Measurements from ENCODE around the gene NXNL1. TPM values are rescaled to one million over a fixed set of nuclear protein-coding genes. Genes with fewer than 3 reads are reported as not detected.

The NXNL1 gene
- total and polyA plus RNA-seq, 9 of the 15 experiments (the other 6 are each of a cell fraction or from before 2014, with no cell fraction given): not detected

DNA sequence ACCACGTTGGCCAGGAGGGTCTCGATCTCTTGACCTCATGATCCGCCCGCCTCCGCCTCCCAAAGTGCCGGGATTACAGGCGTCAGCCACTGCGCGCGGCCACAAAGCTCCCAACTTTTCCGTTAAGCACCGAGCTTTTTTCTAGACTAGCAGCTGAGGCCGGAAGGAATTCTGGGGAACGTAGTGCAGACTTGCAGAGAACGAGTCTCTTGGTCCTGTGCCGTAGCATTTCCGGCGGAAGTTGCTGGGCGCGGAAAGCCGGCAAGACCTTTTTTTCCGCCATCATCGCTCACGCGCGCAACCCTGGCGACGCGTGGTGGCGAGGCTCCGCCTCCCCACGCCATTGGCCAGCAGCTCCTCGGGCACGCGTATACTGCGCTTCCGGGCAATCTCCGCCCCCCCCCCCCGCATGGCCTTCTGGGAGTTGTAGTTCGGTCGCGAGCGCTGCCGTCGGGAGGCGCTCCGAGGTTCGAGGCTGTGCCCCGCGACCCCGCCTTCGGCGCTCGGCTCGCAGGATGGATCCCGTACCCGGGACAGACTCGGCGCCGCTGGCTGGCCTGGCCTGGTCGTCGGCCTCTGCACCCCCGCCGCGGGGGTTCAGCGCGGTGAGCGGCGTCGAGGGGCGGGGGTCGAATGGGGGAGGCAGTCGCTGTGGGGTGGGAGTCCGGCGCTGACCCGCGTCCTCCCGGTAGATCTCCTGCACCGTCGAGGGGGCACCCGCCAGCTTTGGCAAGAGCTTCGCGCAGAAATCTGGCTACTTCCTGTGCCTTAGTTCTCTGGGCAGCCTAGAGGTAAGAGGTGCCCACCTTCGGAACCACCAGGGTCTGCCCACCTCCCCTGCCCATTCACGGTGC lies 40.9 kb downstream of the NXNL1 start, which contains the start of gene MVB12A (continued):
- TF ChIP-seq, protein P1, sequence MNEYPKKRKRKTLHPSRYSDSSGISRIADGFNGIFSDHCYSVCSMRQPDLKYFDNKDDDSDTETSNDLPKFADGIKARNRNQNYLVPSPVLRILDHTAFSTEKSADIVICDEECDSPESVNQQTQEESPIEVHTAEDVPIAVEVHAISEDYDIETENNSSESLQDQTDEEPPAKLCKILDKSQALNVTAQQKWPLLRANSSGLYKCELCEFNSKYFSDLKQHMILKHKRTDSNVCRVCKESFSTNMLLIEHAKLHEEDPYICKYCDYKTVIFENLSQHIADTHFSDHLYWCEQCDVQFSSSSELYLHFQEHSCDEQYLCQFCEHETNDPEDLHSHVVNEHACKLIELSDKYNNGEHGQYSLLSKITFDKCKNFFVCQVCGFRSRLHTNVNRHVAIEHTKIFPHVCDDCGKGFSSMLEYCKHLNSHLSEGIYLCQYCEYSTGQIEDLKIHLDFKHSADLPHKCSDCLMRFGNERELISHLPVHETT (CRISPR knock-in tag; conservative IDR thresholded peaks at IDR 0.05 in 1 of 2, IDR thresholded peaks at IDR 0.05 in 1 of 2): peak in 1 of 2 experiments; percentile 67; a peak in 2 of 4 replicates
- TF ChIP-seq, protein P2, sequence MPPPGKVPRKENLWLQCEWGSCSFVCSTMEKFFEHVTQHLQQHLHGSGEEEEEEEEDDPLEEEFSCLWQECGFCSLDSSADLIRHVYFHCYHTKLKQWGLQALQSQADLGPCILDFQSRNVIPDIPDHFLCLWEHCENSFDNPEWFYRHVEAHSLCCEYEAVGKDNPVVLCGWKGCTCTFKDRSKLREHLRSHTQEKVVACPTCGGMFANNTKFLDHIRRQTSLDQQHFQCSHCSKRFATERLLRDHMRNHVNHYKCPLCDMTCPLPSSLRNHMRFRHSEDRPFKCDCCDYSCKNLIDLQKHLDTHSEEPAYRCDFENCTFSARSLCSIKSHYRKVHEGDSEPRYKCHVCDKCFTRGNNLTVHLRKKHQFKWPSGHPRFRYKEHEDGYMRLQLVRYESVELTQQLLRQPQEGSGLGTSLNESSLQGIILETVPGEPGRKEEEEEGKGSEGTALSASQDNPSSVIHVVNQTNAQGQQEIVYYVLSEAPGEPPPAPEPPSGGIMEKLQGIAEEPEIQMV (tag; conservative IDR thresholded peaks at IDR 0.05; ENCODE audit: low read depth): no peak
- TF ChIP-seq JUNB (CRISPR knock-in tag; conservative IDR thresholded peaks at IDR 0.05): no peak
- TF ChIP-seq NR2C1 (IDR thresholded peaks at IDR 0.05): peak; percentile 69; the same call in 1 of the 2 replicates
- peak; percentile 83 for TF ChIP-seq NR2C1 (tag; IDR thresholded peaks at IDR 0.05)
- TF ChIP-seq PHF8 (IDR thresholded peaks at IDR 0.05; ENCODE audit: borderline replicate concordance, low read length): peak; percentile 65; the same call in 1 of the 2 replicates
- peak; percentile 58 to 70 for TF ChIP-seq SIX5 (IDR thresholded peaks at IDR 0.05; ENCODE audit: borderline replicate concordance in 1 of 2, insufficient read depth in 1 of 2, low read depth in 1 of 2, low read length in 2 of 2)
- peak; percentile 98 for TF ChIP-seq POLR2AphosphoS2 (IDR thresholded peaks at IDR 0.05; ENCODE audit: low read length)
- TF ChIP-seq, protein P3, sequence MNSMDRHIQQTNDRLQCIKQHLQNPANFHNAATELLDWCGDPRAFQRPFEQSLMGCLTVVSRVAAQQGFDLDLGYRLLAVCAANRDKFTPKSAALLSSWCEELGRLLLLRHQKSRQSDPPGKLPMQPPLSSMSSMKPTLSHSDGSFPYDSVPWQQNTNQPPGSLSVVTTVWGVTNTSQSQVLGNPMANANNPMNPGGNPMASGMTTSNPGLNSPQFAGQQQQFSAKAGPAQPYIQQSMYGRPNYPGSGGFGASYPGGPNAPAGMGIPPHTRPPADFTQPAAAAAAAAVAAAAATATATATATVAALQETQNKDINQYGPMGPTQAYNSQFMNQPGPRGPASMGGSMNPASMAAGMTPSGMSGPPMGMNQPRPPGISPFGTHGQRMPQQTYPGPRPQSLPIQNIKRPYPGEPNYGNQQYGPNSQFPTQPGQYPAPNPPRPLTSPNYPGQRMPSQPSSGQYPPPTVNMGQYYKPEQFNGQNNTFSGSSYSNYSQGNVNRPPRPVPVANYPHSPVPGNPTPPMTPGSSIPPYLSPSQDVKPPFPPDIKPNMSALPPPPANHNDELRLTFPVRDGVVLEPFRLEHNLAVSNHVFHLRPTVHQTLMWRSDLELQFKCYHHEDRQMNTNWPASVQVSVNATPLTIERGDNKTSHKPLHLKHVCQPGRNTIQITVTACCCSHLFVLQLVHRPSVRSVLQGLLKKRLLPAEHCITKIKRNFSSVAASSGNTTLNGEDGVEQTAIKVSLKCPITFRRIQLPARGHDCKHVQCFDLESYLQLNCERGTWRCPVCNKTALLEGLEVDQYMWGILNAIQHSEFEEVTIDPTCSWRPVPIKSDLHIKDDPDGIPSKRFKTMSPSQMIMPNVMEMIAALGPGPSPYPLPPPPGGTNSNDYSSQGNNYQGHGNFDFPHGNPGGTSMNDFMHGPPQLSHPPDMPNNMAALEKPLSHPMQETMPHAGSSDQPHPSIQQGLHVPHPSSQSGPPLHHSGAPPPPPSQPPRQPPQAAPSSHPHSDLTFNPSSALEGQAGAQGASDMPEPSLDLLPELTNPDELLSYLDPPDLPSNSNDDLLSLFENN (IDR thresholded peaks at IDR 0.05; ENCODE audit: low read depth in 2 of 2, low read length in 2 of 2): no peak
- TF ChIP-seq FOS (IDR thresholded peaks at IDR 0.05; ENCODE audit: extremely low read depth, insufficient read length): peak; percentile 22
- TF ChIP-seq, protein P4, sequence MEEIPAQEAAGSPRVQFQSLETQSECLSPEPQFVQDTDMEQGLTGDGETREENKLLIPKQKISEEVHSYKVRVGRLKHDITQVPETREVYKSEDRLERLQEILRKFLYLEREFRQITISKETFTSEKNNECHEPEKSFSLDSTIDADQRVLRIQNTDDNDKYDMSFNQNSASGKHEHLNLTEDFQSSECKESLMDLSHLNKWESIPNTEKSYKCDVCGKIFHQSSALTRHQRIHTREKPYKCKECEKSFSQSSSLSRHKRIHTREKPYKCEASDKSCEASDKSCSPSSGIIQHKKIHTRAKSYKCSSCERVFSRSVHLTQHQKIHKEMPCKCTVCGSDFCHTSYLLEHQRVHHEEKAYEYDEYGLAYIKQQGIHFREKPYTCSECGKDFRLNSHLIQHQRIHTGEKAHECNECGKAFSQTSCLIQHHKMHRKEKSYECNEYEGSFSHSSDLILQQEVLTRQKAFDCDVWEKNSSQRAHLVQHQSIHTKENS (CRISPR knock-in tag; IDR thresholded peaks at IDR 0.05): no peak
- no peak for TF ChIP-seq SP2 (IDR thresholded peaks at IDR 0.05; ENCODE audit: extremely low read depth, low read depth, low read length, poor library complexity, severe bottlenecking)
- TF ChIP-seq, protein P5, sequence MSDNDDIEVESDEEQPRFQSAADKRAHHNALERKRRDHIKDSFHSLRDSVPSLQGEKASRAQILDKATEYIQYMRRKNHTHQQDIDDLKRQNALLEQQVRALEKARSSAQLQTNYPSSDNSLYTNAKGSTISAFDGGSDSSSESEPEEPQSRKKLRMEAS (CRISPR knock-in tag; IDR thresholded peaks at IDR 0.05): peak; percentile 82
- TF ChIP-seq, protein P6, sequence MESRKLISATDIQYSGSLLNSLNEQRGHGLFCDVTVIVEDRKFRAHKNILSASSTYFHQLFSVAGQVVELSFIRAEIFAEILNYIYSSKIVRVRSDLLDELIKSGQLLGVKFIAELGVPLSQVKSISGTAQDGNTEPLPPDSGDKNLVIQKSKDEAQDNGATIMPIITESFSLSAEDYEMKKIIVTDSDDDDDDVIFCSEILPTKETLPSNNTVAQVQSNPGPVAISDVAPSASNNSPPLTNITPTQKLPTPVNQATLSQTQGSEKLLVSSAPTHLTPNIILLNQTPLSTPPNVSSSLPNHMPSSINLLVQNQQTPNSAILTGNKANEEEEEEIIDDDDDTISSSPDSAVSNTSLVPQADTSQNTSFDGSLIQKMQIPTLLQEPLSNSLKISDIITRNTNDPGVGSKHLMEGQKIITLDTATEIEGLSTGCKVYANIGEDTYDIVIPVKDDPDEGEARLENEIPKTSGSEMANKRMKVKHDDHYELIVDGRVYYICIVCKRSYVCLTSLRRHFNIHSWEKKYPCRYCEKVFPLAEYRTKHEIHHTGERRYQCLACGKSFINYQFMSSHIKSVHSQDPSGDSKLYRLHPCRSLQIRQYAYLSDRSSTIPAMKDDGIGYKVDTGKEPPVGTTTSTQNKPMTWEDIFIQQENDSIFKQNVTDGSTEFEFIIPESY (CRISPR knock-in tag; IDR thresholded peaks at IDR 0.05): peak; percentile 60; the same call in 1 of the 2 replicates
